H1 (cell line): ENCODE data around the gene ERC1. TPM values are rescaled to one million over a fixed set of nuclear protein-coding genes. Genes with fewer than 3 reads are reported as not detected.

Experiments
- ASH2L ChIP-seq: fragments of 200-600, 300-600 bp; sonication (generic); IDR thresholded peaks from one replicate; pipeline ENCODE4 v1.7.1; 2017; ENCODE audit warnings: low read length
- BACH1 ChIP-seq: IDR thresholded peaks from 2 replicates; pipeline ENCODE4 v1.6.1; 2012; ENCODE audit warnings: low read length, improper control_type of control experiment
- KDM1A ChIP-seq: fragments of 200-600, 300-600 bp; sonication (generic); IDR thresholded peaks from 2 replicates; pipeline ENCODE4 v1.7.1; 2016; ENCODE audit warnings: mild to moderate bottlenecking, low read length, borderline replicate concordance
- POLR2AphosphoS5 ChIP-seq: IDR thresholded peaks from 2 replicates; pipeline ENCODE4 v1.6.1; 2011; ENCODE audit warnings: low read depth, low read length
- RFX5 ChIP-seq: IDR thresholded peaks from 2 replicates; pipeline ENCODE4 v1.6.1; 2011; ENCODE audit warnings: low read depth, low read length, improper control_type of control experiment, borderline replicate concordance
- SAP30 ChIP-seq: fragments of 300-600 bp; sonication (generic); IDR thresholded peaks from 2 replicates; pipeline ENCODE4 v1.7.1; 2012; ENCODE audit warnings: low read length, moderate library complexity, mild to moderate bottlenecking, inconsistent platforms; ENCODE audit not compliant: insufficient read depth, insufficient replicate concordance
- SP1 ChIP-seq: IDR thresholded peaks from 2 replicates; pipeline ENCODE4 v1.6.1; 2011; ENCODE audit warnings: low read depth, low read length
- TBP ChIP-seq: IDR thresholded peaks from 2 replicates; pipeline ENCODE4 v1.6.1; 2011; ENCODE audit warnings: low read depth, low read length, improper control_type of control experiment
- polyA plus RNA-seq, 7 experiments: library from polyadenylated mRNA; depleted of rRNA in 3 of 7; stranded (reverse) in 5 of 7; unstranded in 2 of 7; fragments of >200 nt in 5 of 7; fragments of 200-250 nt in 2 of 7; gene quantifications; 1 replicate in 5 of 7; 2 replicates in 1 of 7; 4 replicates in 1 of 7; pipeline versions ENCODE4 v1.2.1 to v1.2.3, GENCODE V29; 2011 to 2013; ENCODE audit warnings: missing spikeins in 2 of 7, mixed read lengths in 2 of 7
- total RNA-seq: library from RNA; stranded (reverse); fragmentation: NEBNext Ultra II Directional; extraction: Animal tissue kit (Norgen Biotek cat#: 25700); gene quantifications from 2 replicates; pipeline ENCODE4 v1.2.1, GENCODE V29; 2021
- TF ChIP-seq, protein P1 (sequence below): fragments of 300-600 bp; sonication (generic); IDR thresholded peaks from 2 replicates; pipeline ENCODE4 v1.7.1; 2012; ENCODE audit warnings: low read length, moderate library complexity, mild to moderate bottlenecking, inconsistent platforms; ENCODE audit not compliant: insufficient replicate concordance

Gene ERC1
- total and polyA plus RNA-seq, 2 of the 8 experiments (the other 6 are each of a cell fraction or from before 2014, with no cell fraction given) = 7.8 to 45.7 TPM

DNA sequence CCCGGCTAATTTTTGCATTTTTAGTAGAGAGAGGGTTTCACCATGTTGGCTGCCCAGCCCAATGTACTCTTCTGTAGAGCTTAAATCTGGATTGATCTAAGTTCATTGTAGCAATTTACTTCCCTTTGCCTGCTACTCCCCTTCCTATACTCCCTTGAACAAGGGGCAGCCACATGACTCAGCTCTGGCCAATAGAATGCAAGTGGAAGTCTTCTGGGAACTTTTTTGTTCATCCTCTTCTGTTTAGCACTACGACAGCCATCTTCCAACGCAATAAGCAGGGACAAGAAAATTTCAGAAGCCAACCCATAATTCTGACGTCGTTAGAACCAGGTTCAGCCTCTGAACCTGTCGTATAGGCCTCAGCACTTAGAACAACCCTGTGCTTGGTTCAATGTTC, 35.1 kb upstream of the ERC1 start (continued):
- TF ChIP-seq POLR2AphosphoS5 (no peak), SAP30 (no peak), ASH2L (no peak), BACH1 (no peak), TBP (no peak), RFX5 (no peak), KDM1A (no peak), SP1 (no peak)
- TF ChIP-seq, protein P1, sequence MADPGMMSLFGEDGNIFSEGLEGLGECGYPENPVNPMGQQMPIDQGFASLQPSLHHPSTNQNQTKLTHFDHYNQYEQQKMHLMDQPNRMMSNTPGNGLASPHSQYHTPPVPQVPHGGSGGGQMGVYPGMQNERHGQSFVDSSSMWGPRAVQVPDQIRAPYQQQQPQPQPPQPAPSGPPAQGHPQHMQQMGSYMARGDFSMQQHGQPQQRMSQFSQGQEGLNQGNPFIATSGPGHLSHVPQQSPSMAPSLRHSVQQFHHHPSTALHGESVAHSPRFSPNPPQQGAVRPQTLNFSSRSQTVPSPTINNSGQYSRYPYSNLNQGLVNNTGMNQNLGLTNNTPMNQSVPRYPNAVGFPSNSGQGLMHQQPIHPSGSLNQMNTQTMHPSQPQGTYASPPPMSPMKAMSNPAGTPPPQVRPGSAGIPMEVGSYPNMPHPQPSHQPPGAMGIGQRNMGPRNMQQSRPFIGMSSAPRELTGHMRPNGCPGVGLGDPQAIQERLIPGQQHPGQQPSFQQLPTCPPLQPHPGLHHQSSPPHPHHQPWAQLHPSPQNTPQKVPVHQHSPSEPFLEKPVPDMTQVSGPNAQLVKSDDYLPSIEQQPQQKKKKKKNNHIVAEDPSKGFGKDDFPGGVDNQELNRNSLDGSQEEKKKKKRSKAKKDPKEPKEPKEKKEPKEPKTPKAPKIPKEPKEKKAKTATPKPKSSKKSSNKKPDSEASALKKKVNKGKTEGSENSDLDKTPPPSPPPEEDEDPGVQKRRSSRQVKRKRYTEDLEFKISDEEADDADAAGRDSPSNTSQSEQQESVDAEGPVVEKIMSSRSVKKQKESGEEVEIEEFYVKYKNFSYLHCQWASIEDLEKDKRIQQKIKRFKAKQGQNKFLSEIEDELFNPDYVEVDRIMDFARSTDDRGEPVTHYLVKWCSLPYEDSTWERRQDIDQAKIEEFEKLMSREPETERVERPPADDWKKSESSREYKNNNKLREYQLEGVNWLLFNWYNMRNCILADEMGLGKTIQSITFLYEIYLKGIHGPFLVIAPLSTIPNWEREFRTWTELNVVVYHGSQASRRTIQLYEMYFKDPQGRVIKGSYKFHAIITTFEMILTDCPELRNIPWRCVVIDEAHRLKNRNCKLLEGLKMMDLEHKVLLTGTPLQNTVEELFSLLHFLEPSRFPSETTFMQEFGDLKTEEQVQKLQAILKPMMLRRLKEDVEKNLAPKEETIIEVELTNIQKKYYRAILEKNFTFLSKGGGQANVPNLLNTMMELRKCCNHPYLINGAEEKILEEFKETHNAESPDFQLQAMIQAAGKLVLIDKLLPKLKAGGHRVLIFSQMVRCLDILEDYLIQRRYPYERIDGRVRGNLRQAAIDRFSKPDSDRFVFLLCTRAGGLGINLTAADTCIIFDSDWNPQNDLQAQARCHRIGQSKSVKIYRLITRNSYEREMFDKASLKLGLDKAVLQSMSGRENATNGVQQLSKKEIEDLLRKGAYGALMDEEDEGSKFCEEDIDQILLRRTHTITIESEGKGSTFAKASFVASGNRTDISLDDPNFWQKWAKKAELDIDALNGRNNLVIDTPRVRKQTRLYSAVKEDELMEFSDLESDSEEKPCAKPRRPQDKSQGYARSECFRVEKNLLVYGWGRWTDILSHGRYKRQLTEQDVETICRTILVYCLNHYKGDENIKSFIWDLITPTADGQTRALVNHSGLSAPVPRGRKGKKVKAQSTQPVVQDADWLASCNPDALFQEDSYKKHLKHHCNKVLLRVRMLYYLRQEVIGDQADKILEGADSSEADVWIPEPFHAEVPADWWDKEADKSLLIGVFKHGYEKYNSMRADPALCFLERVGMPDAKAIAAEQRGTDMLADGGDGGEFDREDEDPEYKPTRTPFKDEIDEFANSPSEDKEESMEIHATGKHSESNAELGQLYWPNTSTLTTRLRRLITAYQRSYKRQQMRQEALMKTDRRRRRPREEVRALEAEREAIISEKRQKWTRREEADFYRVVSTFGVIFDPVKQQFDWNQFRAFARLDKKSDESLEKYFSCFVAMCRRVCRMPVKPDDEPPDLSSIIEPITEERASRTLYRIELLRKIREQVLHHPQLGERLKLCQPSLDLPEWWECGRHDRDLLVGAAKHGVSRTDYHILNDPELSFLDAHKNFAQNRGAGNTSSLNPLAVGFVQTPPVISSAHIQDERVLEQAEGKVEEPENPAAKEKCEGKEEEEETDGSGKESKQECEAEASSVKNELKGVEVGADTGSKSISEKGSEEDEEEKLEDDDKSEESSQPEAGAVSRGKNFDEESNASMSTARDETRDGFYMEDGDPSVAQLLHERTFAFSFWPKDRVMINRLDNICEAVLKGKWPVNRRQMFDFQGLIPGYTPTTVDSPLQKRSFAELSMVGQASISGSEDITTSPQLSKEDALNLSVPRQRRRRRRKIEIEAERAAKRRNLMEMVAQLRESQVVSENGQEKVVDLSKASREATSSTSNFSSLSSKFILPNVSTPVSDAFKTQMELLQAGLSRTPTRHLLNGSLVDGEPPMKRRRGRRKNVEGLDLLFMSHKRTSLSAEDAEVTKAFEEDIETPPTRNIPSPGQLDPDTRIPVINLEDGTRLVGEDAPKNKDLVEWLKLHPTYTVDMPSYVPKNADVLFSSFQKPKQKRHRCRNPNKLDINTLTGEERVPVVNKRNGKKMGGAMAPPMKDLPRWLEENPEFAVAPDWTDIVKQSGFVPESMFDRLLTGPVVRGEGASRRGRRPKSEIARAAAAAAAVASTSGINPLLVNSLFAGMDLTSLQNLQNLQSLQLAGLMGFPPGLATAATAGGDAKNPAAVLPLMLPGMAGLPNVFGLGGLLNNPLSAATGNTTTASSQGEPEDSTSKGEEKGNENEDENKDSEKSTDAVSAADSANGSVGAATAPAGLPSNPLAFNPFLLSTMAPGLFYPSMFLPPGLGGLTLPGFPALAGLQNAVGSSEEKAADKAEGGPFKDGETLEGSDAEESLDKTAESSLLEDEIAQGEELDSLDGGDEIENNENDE = no peak
